GM23338 (cell line): Measurements from ENCODE around the gene IL20. TPM values are rescaled to one million over a fixed set of nuclear protein-coding genes. Genes with fewer than 3 reads are reported as not detected.

Experiments used
- ATAC-seq: fragments of 200-7000 bp; cut with Tn5 transposase; 3 replicates; pipeline ENCODE4 v1.9.1; 2020
- DNase-seq: peaks from one replicate; pipeline ENCODE4 v3.0.0-alpha.2; 2015; ENCODE audit warnings: low spot score
- H2AFZ ChIP-seq: fragments of 200-600 bp; sonication (generic); 2 replicates; pipeline ENCODE4 v1.8.0; 2016; ENCODE audit warnings: antibody characterized with exemption, mild to moderate bottlenecking, moderate library complexity
- H3F3A ChIP-seq: fragments of 200-600 bp; sonication (generic); replicated peaks from 2 replicates; pipeline ENCODE4 v1.8.0; 2017; ENCODE audit warnings: antibody characterized with exemption, mixed run types, low read depth
- H3K27ac ChIP-seq: fragments of 200-600 bp; sonication (generic); 2 replicates; pipeline ENCODE4 v1.6.1; 2016; ENCODE audit warnings: low read depth
- H3K27me3 ChIP-seq: fragments of 200-600 bp; sonication (generic); 2 replicates; pipeline ENCODE4 v1.8.0; 2016; ENCODE audit warnings: mild to moderate bottlenecking, mixed run types, moderate library complexity; ENCODE audit not compliant: insufficient read depth
- H3K36me3 ChIP-seq: fragments of 200-600 bp; sonication (generic); 2 replicates; pipeline ENCODE4 v1.8.0; 2016; ENCODE audit warnings: mild to moderate bottlenecking; ENCODE audit not compliant: insufficient read depth
- H3K4me1 ChIP-seq: fragments of 200-600 bp; sonication (generic); 2 replicates; pipeline ENCODE4 v1.8.0; 2016; ENCODE audit warnings: mild to moderate bottlenecking, moderate library complexity; ENCODE audit not compliant: insufficient read depth
- H3K4me2 ChIP-seq: fragments of 200-600 bp; sonication (generic); 2 replicates; pipeline ENCODE4 v1.7.1; 2017; ENCODE audit warnings: mixed run types
- H3K4me3 ChIP-seq: fragments of 200-600 bp; sonication (generic); 2 replicates; pipeline ENCODE4 v1.6.1; 2016; ENCODE audit warnings: mixed run types
- H3K79me2 ChIP-seq: fragments of 200-600 bp; sonication (generic); replicated peaks from 2 replicates; pipeline ENCODE4 v1.8.0; 2017; ENCODE audit warnings: mild to moderate bottlenecking; ENCODE audit not compliant: insufficient read depth
- H3K9me2 ChIP-seq: fragments of 200-600 bp; sonication (generic); 2 replicates; pipeline ENCODE4 v1.8.0; 2017; ENCODE audit not compliant: insufficient read depth
- H4K20me1 ChIP-seq: fragments of 200-600 bp; sonication (generic); replicated peaks from 2 replicates; pipeline ENCODE4 v1.8.0; 2017; ENCODE audit warnings: mild to moderate bottlenecking; ENCODE audit not compliant: insufficient read depth
- H3K27ac Mint-ChIP-seq: 2 replicates; pipeline ENCODE4 v1.8.0; 2020; ENCODE audit warnings: inconsistent platforms, mild to moderate bottlenecking, moderate library complexity, mixed read lengths
- H3K27me3 Mint-ChIP-seq: 3 replicates; pipeline ENCODE4 v1.8.0; 2022; ENCODE audit warnings: low read depth, mild to moderate bottlenecking, moderate library complexity, mixed read lengths, inconsistent platforms; ENCODE audit not compliant: insufficient read depth, poor library complexity
- H3K36me3 Mint-ChIP-seq: 3 replicates; pipeline ENCODE4 v1.8.0; 2021; ENCODE audit warnings: low read depth, mild to moderate bottlenecking, inconsistent platforms, moderate library complexity, mixed read lengths
- H3K4me1 Mint-ChIP-seq: 3 replicates; pipeline ENCODE4 v1.8.0; 2020; ENCODE audit warnings: mild to moderate bottlenecking, inconsistent platforms, mixed read lengths
- H3K4me3 Mint-ChIP-seq: 3 replicates; pipeline ENCODE4 v1.8.0; 2021; ENCODE audit warnings: moderate library complexity, mild to moderate bottlenecking, inconsistent platforms, mixed read lengths
- H3K9me3 Mint-ChIP-seq: 3 replicates; pipeline ENCODE4 v1.8.0; 2020; ENCODE audit warnings: moderate library complexity, mild to moderate bottlenecking, inconsistent platforms, mixed read lengths
- CREB1 ChIP-seq: fragments of 250-450 bp; sonication (Bioruptor Pico); IDR thresholded peaks from 2 replicates; pipeline ENCODE4 v1.5.0; 2020; ENCODE audit warnings: low read depth, mild to moderate bottlenecking, moderate library complexity
- EZH2 ChIP-seq: fragments of 200-600 bp; sonication (generic); IDR thresholded peaks from one replicate; pipeline ENCODE4 v1.8.0; 2017; ENCODE audit warnings: antibody characterized with exemption, mild to moderate bottlenecking, low read depth; ENCODE audit not compliant: unreplicated experiment
- EZH2phosphoT487 ChIP-seq: fragments of 200-600 bp; sonication (generic); IDR thresholded peaks from one replicate; pipeline ENCODE4 v1.8.1; 2018; ENCODE audit warnings: antibody characterized with exemption; ENCODE audit not compliant: unreplicated experiment
- JUNB ChIP-seq: IDR thresholded peaks from one replicate; pipeline ENCODE4 v1.6.1; 2016; ENCODE audit warnings: antibody characterized with exemption; ENCODE audit not compliant: unreplicated experiment
- NANOG ChIP-seq: IDR thresholded peaks from 2 replicates; pipeline ENCODE4 v1.6.1; 2016; ENCODE audit warnings: antibody characterized with exemption, borderline replicate concordance
- POLR2AphosphoS5 ChIP-seq: IDR thresholded peaks from 2 replicates; pipeline ENCODE4 v1.6.1; 2016; ENCODE audit warnings: antibody characterized with exemption, low read depth
- ZNF114 ChIP-seq: fragments of 250-450 bp; sonication (Bioruptor Pico); IDR thresholded peaks from 2 replicates; pipeline ENCODE4 v1.5.0; 2020; ENCODE audit warnings: mild to moderate bottlenecking, moderate library complexity
- ZNF331 ChIP-seq: fragments of 250-450 bp; sonication (Bioruptor Pico); IDR thresholded peaks from 2 replicates; pipeline ENCODE4 v1.5.0; 2020; ENCODE audit warnings: low read depth, mild to moderate bottlenecking, moderate library complexity
- polyA plus RNA-seq: library from polyadenylated mRNA; unstranded; fragments of >200 nt; fragmentation: Nextera tagmentation; extraction: Ambion mirVana; gene quantifications from 2 replicates; pipeline ENCODE4 v1.2.1, GENCODE V29; 2016
- total RNA-seq: library from RNA; depleted of rRNA; stranded (reverse); fragments of >200 nt; shearing (Covaris generic); gene quantifications from 2 replicates; pipeline ENCODE4 v1.2.3, GENCODE V29; 2014
- TF ChIP-seq, protein P1 (sequence below): IDR thresholded peaks from one replicate; pipeline ENCODE4 v1.6.1; 2018; ENCODE audit warnings: antibody characterized with exemption; ENCODE audit not compliant: unreplicated experiment
- TF ChIP-seq, protein P2 (sequence below): IDR thresholded peaks from 2 replicates; pipeline ENCODE4 v1.6.1; 2016; ENCODE audit warnings: antibody characterized with exemption
- TF ChIP-seq, protein P3 (sequence below), 2 experiments: fragments of 200-600 bp in 1 of 2; sonication (generic) in 1 of 2; conservative IDR thresholded peaks; 2 replicates each; pipeline versions ENCODE4 v1.5.1 to v1.6.1; 2016 to 2017; ENCODE audit warnings: antibody characterized with exemption in 2 of 2, low read depth in 2 of 2, mild to moderate bottlenecking in 2 of 2, moderate library complexity in 1 of 2

IL20 gene
- total and polyA plus RNA-seq, 2 experiments from 2014 or later: not detected

DNA sequence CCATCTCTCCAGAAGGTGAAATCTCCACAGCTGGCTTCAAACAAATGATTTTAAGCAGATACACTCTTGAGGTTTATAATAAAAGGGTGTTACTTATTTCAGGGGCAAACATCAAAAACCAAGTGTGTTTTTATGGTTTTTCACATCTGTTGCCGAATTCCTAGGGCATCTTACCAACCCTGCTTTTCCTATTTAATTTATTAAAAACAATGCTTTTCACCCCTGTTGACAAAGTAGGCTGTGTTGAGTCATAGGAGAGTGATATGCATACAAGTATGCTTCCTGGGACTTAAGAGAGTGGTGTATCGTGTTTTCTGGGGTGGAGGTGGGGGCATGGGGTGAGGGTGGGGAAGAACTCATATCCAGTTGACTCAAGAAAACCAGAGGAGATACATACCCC, 29.3 kb upstream of the IL20 start:
- peaks cover 1% of the 10 kb centered on the region for H3K27me3 Mint-ChIP-seq
- no peak overlapping the region for H2AFZ ChIP-seq
- H3K4me3 Mint-ChIP-seq: no peak overlapping the region
- H3F3A ChIP-seq: no peaks in the 10 kb centered on the region
- no peak overlapping the region for H3K27ac ChIP-seq
- H4K20me1 ChIP-seq: no peaks in the 10 kb centered on the region
- peaks cover 2% of the 10 kb centered on the region; the same call in 1 of the 3 replicates for H3K4me1 Mint-ChIP-seq
- no peaks in the 10 kb centered on the region; the same call in 1 of the 2 replicates for H3K4me1 ChIP-seq
- DNase-seq (no peak), ATAC-seq (no peak)
- no peaks in the 10 kb centered on the region for H3K27me3 ChIP-seq
- no peak overlapping the region for H3K4me2 ChIP-seq
- TF ChIP-seq POLR2AphosphoS5 (no peak), CREB1 (no peak), NANOG (no peak), EZH2 (no peak), EZH2phosphoT487 (no peak), ZNF331 (CRISPR knock-in tag) (no peak), ZNF114 (CRISPR knock-in tag) (no peak), JUNB (no peak)
- TF ChIP-seq, protein P1, sequence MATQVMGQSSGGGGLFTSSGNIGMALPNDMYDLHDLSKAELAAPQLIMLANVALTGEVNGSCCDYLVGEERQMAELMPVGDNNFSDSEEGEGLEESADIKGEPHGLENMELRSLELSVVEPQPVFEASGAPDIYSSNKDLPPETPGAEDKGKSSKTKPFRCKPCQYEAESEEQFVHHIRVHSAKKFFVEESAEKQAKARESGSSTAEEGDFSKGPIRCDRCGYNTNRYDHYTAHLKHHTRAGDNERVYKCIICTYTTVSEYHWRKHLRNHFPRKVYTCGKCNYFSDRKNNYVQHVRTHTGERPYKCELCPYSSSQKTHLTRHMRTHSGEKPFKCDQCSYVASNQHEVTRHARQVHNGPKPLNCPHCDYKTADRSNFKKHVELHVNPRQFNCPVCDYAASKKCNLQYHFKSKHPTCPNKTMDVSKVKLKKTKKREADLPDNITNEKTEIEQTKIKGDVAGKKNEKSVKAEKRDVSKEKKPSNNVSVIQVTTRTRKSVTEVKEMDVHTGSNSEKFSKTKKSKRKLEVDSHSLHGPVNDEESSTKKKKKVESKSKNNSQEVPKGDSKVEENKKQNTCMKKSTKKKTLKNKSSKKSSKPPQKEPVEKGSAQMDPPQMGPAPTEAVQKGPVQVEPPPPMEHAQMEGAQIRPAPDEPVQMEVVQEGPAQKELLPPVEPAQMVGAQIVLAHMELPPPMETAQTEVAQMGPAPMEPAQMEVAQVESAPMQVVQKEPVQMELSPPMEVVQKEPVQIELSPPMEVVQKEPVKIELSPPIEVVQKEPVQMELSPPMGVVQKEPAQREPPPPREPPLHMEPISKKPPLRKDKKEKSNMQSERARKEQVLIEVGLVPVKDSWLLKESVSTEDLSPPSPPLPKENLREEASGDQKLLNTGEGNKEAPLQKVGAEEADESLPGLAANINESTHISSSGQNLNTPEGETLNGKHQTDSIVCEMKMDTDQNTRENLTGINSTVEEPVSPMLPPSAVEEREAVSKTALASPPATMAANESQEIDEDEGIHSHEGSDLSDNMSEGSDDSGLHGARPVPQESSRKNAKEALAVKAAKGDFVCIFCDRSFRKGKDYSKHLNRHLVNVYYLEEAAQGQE: no peak
- H3K9me3 Mint-ChIP-seq: no peaks in the 10 kb centered on the region
- H3K4me3 ChIP-seq: no peak overlapping the region
- no peaks in the 10 kb centered on the region for H3K9me2 ChIP-seq
- H3K36me3 ChIP-seq: no peaks in the 10 kb centered on the region
- no peaks in the 10 kb centered on the region for H3K79me2 ChIP-seq
- no peaks in the 10 kb centered on the region for H3K36me3 Mint-ChIP-seq
- no peak overlapping the region for H3K27ac Mint-ChIP-seq

DNA sequence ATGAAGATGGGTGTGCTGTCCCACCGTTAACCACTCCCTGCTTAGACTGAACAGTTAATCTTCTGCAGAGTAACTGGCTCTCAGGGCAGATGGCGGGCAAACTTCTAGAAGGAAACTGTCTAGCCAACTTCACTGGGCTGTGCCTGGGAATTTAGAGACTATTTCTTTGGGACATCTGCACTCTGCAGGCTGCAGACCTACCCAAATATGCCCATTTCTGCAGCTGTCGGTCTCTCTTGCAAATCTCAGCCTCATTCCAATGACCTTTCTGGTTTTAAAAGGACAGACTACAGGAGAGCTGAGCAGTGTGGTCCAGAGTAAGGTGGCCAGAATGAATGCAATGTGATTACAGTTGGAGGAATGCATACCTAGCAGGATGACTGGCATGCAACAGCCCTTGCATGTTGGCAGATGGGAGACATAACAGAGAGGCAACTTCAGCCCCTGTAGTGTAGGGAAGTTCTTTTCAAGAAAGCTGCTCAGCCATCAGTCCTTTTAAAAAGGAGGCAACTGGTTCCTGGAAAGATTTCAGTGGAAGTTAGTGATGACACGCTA, 26.3 kb upstream of the IL20 start:
- no peaks in the 10 kb centered on the region; the same call in 1 of the 2 replicates for H3K4me1 ChIP-seq
- no peak overlapping the region for H3K27ac ChIP-seq
- no peaks in the 10 kb centered on the region for H3K4me1 Mint-ChIP-seq
- H2AFZ ChIP-seq: no peak overlapping the region
- H3F3A ChIP-seq: no peaks in the 10 kb centered on the region
- H3K27ac Mint-ChIP-seq: no peak overlapping the region
- no peaks in the 10 kb centered on the region for H3K36me3 ChIP-seq
- no peaks in the 10 kb centered on the region for H3K27me3 ChIP-seq
- H3K36me3 Mint-ChIP-seq: no peaks in the 10 kb centered on the region
- ATAC-seq (no peak), DNase-seq (no peak)
- no peaks in the 10 kb centered on the region for H3K9me2 ChIP-seq
- no peaks in the 10 kb centered on the region for H3K79me2 ChIP-seq
- H3K4me2 ChIP-seq: no peak overlapping the region
- no peaks in the 10 kb centered on the region for H3K9me3 Mint-ChIP-seq
- H4K20me1 ChIP-seq: no peaks in the 10 kb centered on the region
- H3K4me3 ChIP-seq: no peak overlapping the region
- no peak overlapping the region for H3K4me3 Mint-ChIP-seq
- no peaks in the 10 kb centered on the region for H3K27me3 Mint-ChIP-seq
- TF ChIP-seq POLR2AphosphoS5 (no peak), CREB1 (no peak), JUNB (no peak), EZH2phosphoT487 (no peak), ZNF114 (CRISPR knock-in tag) (no peak), EZH2 (no peak)
- TF ChIP-seq, protein P2, sequence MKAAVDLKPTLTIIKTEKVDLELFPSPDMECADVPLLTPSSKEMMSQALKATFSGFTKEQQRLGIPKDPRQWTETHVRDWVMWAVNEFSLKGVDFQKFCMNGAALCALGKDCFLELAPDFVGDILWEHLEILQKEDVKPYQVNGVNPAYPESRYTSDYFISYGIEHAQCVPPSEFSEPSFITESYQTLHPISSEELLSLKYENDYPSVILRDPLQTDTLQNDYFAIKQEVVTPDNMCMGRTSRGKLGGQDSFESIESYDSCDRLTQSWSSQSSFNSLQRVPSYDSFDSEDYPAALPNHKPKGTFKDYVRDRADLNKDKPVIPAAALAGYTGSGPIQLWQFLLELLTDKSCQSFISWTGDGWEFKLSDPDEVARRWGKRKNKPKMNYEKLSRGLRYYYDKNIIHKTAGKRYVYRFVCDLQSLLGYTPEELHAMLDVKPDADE: no peak
- TF ChIP-seq, protein P3, sequence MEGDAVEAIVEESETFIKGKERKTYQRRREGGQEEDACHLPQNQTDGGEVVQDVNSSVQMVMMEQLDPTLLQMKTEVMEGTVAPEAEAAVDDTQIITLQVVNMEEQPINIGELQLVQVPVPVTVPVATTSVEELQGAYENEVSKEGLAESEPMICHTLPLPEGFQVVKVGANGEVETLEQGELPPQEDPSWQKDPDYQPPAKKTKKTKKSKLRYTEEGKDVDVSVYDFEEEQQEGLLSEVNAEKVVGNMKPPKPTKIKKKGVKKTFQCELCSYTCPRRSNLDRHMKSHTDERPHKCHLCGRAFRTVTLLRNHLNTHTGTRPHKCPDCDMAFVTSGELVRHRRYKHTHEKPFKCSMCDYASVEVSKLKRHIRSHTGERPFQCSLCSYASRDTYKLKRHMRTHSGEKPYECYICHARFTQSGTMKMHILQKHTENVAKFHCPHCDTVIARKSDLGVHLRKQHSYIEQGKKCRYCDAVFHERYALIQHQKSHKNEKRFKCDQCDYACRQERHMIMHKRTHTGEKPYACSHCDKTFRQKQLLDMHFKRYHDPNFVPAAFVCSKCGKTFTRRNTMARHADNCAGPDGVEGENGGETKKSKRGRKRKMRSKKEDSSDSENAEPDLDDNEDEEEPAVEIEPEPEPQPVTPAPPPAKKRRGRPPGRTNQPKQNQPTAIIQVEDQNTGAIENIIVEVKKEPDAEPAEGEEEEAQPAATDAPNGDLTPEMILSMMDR (conservative IDR thresholded peaks at IDR 0.05; ENCODE audit: low read depth in 2 of 2): no peak
